Chondrocyte (in vitro differentiated cells): Measurements from ENCODE around the gene RBPJ. TPM values are rescaled to one million over a fixed set of nuclear protein-coding genes. Genes with fewer than 3 reads are reported as not detected.
A peak's percentile ranks its signal among the peaks of the same experiment; 100 is the strongest.
"Not testable (repeated sequence)": the region's sequence is repeated elsewhere in the genome, so short reads cannot be mapped to it uniquely, and the experiment has no call there.

ENCODE experiments used
- DNase-seq: peaks from one replicate; pipeline ENCODE4 v3.0.0; 2021; ENCODE audit warnings: mixed read lengths, low spot score
- H3K27ac Mint-ChIP-seq: one replicate; pipeline ENCODE4 v1.8.0; 2021; ENCODE audit warnings: mild to moderate bottlenecking, moderate library complexity, mixed read lengths; ENCODE audit not compliant: unreplicated experiment
- H3K27me3 Mint-ChIP-seq: 2 replicates; pipeline ENCODE4 v1.8.0; 2021; ENCODE audit warnings: low read depth, mixed read lengths
- H3K36me3 Mint-ChIP-seq: 2 replicates; pipeline ENCODE4 v1.8.0; 2021; ENCODE audit warnings: low read depth, mixed read lengths
- H3K4me1 Mint-ChIP-seq: 2 replicates; pipeline ENCODE4 v1.8.0; 2021; ENCODE audit warnings: low read depth, mild to moderate bottlenecking, mixed read lengths
- H3K4me3 Mint-ChIP-seq: one replicate; pipeline ENCODE4 v1.8.0; 2021; ENCODE audit warnings: mild to moderate bottlenecking, moderate library complexity, mixed read lengths; ENCODE audit not compliant: unreplicated experiment
- H3K9me3 Mint-ChIP-seq: 2 replicates; pipeline ENCODE4 v1.8.0; 2021; ENCODE audit warnings: low read depth, mixed read lengths
- total RNA-seq: library from RNA; stranded (reverse); gene quantifications from 3 replicates; pipeline ENCODE4 v1.2.1, GENCODE V29; 2021
- TF ChIP-seq, protein P1 (sequence below): fragments of 200-600 bp; sonication (generic); IDR thresholded peaks from 2 replicates; pipeline ENCODE4 v1.5.0; 2021; ENCODE audit warnings: antibody characterized with exemption, mild to moderate bottlenecking, moderate library complexity

RBPJ gene
- total RNA-seq, 1 donor from 2014 or later = 58.5 TPM

DNA sequence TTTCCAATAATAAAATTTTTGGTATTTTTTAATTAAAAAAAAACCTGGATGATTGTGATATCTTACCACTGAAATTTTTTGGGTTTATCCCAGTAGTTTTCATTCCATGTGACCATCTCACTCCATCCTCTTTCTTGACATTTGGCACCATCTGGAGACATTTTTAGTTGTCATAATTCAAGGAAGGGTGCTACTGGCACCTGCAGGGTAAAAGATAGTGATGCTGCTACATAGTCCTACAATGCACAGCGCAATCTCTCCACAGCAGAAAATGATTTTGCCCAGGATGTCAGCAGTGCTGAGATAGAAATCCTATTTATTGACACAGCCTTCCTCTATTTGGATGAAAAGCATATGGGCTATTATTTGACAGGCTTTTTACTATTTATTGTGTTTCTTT lies 79.3 kb downstream of the RBPJ start:
- no peak for DNase-seq
- no peaks in the 10 kb centered on the region for H3K27me3 Mint-ChIP-seq
- peaks cover 5% of the 10 kb centered on the region for H3K36me3 Mint-ChIP-seq
- H3K4me3 Mint-ChIP-seq = no peak overlapping the region
- H3K9me3 Mint-ChIP-seq = no peaks in the 10 kb centered on the region
- TF ChIP-seq, protein P1, sequence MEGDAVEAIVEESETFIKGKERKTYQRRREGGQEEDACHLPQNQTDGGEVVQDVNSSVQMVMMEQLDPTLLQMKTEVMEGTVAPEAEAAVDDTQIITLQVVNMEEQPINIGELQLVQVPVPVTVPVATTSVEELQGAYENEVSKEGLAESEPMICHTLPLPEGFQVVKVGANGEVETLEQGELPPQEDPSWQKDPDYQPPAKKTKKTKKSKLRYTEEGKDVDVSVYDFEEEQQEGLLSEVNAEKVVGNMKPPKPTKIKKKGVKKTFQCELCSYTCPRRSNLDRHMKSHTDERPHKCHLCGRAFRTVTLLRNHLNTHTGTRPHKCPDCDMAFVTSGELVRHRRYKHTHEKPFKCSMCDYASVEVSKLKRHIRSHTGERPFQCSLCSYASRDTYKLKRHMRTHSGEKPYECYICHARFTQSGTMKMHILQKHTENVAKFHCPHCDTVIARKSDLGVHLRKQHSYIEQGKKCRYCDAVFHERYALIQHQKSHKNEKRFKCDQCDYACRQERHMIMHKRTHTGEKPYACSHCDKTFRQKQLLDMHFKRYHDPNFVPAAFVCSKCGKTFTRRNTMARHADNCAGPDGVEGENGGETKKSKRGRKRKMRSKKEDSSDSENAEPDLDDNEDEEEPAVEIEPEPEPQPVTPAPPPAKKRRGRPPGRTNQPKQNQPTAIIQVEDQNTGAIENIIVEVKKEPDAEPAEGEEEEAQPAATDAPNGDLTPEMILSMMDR = peak; percentile 48
- no peak overlapping the region for H3K27ac Mint-ChIP-seq
- H3K4me1 Mint-ChIP-seq = peaks cover 7% of the 10 kb centered on the region

DNA sequence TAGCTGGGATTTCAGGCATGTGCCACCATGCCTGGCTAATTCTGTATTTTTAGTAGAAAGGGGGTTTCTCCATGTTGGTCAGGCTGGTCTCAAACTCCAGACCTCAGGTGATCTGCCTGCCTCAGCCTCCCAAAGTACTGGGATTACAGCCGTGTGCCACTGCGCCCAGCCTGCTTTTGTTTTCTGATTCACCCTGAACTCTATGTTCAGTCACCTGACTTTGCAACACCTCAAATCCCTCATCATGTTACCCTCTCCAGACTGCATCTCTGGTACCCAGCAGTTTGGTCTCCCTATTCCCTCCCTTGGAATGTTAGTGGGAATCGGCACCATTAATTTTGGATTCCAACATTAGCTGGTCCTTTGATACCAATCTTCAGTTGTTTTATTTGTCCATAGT lies 81.2 kb downstream of the RBPJ start:
- H3K4me3 Mint-ChIP-seq, H3K27ac Mint-ChIP-seq, DNase-seq, H3K27me3 Mint-ChIP-seq, H3K9me3 Mint-ChIP-seq, H3K36me3 Mint-ChIP-seq: not testable (repeated sequence)
- H3K4me1 Mint-ChIP-seq = peaks cover 12% of the 10 kb centered on the region

DNA sequence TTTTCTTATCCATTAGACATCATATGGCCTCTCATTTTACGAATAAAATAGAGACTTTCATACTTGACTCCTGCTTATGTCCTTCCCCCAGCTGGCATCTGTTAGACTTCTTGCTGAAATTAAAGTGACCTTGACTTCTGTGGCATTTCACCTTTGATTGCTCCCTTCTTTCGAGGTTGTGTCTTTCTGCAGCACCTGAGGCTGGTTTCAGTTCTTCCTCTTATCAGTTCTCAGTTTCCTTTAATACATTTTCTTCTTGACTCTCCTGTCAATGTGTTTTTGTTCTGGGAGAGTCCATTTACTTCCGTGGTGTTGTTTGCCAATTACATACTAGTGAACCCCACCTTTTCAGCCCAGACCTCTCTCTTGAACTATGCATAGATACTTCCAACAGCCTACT lies 81.6 kb downstream of the RBPJ start:
- peaks cover 14% of the 10 kb centered on the region for H3K4me1 Mint-ChIP-seq
- TF ChIP-seq, protein P1 = no peak
- peaks cover 11% of the 10 kb centered on the region for H3K36me3 Mint-ChIP-seq

DNA sequence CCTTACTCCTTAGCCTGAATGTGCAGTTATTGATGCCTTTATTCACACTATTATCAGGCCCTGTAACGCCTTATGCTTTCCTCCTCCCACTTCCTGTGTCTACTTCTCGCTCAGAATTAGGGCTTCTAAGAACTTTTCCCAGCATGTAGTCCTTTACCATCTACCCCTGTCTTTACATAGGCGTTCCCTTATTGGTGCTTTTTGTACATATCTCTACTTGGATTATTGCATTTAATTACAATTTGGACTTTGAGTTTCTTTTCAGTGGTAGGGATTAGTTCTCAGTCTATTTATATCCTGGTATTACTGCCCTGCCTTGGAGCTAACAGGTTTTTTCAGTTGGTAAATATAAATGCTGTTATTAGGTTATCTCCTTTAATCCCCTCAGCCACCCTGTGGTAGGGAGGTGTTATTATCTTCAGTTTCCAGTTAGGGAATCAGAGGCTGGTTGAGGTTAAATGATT lies 84.0 kb downstream of the RBPJ start:
- H3K4me1 Mint-ChIP-seq = peaks cover 16% of the 10 kb centered on the region
- H3K27me3 Mint-ChIP-seq = no peaks in the 10 kb centered on the region
- peak overlapping the region; percentile 29 for H3K27ac Mint-ChIP-seq
- DNase-seq = no peak
- H3K4me3 Mint-ChIP-seq = no peak overlapping the region
- H3K9me3 Mint-ChIP-seq = peaks cover 5% of the 10 kb centered on the region
- TF ChIP-seq, protein P1 = peak; percentile 65
- H3K36me3 Mint-ChIP-seq = peaks cover 9% of the 10 kb centered on the region

More for the DNA sequence above, 81.6 kb downstream of the RBPJ start:
- Mint-ChIP-seq H3K27ac (no peak overlapping the region), H3K27me3 (no peaks in the 10 kb centered on the region), H3K4me3 (no peak overlapping the region), H3K9me3 (peaks cover 5% of the 10 kb centered on the region)
- no peak for DNase-seq

DNA sequence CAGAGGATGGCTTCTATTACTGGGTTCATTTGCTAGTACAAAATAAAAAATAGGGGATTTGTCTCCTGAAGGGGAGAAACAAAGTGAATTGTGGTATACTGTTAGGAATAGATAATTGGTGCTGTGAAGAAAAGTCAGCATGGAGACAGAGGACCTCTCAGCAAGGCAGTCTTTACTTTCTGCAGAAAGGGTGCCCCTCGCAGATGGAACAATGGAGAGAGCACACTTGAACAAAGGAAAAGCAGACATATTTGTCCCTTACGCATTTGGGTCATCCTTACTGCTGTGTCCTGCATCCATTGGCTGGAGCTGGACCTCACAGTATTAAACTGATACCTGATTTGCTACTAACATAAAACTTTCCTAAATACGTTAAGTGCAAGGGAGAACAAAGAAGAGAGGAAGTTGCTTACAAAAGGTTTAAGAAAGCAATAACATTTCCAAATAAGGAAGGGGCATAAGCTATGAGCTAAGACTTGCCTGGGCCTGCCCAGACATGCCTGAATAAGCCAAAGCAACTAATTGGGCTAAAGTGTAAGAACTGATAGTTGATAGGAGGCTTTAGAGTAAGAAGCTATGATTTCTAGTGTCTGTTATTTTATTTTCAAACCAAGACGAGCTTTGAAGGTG lies 85.6 kb downstream of the RBPJ start:
- Mint-ChIP-seq H3K4me3 (no peak overlapping the region), H3K27me3 (no peaks in the 10 kb centered on the region), H3K36me3 (peaks cover 9% of the 10 kb centered on the region), H3K9me3 (peaks cover 5% of the 10 kb centered on the region), H3K4me1 (peaks cover 16% of the 10 kb centered on the region), H3K27ac (peak overlapping the region; percentile 59)
- TF ChIP-seq, protein P1 = no peak
- DNase-seq = no peak

DNA sequence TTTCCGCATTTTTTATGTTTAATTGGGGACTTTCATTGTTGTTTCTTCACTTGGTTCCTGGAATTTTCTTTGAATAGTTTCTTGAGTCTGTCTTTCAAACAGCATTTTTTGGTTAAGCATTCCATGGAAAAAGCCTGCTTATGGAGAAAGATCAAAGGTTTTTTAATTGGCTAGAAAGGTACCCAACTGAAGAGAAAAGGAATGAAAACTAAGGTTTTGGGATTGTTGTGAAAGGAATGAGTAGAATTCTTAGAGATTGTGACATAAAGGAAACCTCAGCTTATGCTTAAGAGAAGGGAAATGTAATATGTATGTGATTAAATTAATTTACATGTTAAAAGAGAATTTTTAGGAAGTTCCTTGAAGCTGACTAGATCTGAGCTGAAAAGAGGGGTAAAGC lies 86.7 kb downstream of the RBPJ start:
- no peak overlapping the region for H3K27ac Mint-ChIP-seq
- peaks cover 9% of the 10 kb centered on the region for H3K36me3 Mint-ChIP-seq
- no peaks in the 10 kb centered on the region for H3K27me3 Mint-ChIP-seq
- TF ChIP-seq, protein P1 = no peak
- H3K4me1 Mint-ChIP-seq = peaks cover 16% of the 10 kb centered on the region
- DNase-seq = no peak
- H3K9me3 Mint-ChIP-seq = peaks cover 5% of the 10 kb centered on the region
- H3K4me3 Mint-ChIP-seq = no peak overlapping the region
